ENCODE data around the gene HS6ST2.

DNA sequence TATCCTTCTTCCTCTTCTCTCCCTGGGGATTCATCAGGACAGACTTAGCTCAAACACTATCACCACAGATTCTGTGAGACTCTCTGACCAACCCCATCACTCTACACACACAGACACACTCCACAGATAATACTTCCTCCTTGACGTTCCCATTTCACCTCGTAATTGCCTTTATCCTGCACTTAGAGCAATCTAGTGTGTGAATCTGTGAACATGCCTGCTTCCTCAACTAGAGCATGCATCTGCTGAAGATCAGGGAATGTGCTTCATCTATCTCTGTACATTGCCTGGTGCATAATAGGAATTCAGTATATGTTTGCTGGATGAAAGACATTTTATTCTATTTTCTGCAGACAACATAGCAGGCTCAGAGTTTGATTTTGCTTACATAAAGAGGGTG is 25.1 kb upstream of the HS6ST2 start:
- TF ChIP-seq, protein P1, sequence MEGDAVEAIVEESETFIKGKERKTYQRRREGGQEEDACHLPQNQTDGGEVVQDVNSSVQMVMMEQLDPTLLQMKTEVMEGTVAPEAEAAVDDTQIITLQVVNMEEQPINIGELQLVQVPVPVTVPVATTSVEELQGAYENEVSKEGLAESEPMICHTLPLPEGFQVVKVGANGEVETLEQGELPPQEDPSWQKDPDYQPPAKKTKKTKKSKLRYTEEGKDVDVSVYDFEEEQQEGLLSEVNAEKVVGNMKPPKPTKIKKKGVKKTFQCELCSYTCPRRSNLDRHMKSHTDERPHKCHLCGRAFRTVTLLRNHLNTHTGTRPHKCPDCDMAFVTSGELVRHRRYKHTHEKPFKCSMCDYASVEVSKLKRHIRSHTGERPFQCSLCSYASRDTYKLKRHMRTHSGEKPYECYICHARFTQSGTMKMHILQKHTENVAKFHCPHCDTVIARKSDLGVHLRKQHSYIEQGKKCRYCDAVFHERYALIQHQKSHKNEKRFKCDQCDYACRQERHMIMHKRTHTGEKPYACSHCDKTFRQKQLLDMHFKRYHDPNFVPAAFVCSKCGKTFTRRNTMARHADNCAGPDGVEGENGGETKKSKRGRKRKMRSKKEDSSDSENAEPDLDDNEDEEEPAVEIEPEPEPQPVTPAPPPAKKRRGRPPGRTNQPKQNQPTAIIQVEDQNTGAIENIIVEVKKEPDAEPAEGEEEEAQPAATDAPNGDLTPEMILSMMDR (IDR thresholded peaks at IDR 0.05) = no peak
- no peak for TF ChIP-seq POLR2A (IDR thresholded peaks at IDR 0.05)
